HG02981 (cell line): ENCODE results near the gene CTPS1.

Source experiments
- ATAC-seq: cut with Tn5 transposase; IDR thresholded peaks from one replicate; pipeline ENCODE4 v1.9.1; 2021; ENCODE audit warnings: mild to moderate bottlenecking, moderate library complexity; ENCODE audit not compliant: unreplicated experiment

Gene CTPS1

DNA sequence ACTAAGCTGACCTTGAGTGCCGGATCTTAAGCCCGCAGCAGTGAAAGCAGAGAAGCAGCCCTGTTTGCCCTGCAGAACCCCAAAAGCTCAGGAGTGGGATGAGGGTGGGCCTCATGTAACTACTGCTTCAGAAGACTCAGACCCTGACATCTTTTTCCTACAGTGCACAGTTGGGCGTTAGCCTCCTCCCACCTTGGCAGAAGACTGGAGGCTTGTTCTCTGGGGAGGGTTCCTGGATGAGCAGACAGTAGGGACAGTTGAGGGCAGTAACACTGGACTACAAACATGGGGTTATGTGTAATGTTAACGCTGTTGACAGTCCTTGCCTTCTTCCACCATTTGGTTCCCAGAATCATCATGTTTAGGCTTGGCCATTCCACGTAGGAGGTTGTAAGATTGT, 9.6 kb downstream of the CTPS1 start:
- ATAC-seq, result no peak

- no peak for ATAC-seq
These were observed 17.6 kb downstream of the CTPS1 start for GRCh38 chr1:40997096-40997495.

- no peak for ATAC-seq
These were observed 19.2 kb downstream of the CTPS1 start for GRCh38 chr1:40998668-40999067.

DNA sequence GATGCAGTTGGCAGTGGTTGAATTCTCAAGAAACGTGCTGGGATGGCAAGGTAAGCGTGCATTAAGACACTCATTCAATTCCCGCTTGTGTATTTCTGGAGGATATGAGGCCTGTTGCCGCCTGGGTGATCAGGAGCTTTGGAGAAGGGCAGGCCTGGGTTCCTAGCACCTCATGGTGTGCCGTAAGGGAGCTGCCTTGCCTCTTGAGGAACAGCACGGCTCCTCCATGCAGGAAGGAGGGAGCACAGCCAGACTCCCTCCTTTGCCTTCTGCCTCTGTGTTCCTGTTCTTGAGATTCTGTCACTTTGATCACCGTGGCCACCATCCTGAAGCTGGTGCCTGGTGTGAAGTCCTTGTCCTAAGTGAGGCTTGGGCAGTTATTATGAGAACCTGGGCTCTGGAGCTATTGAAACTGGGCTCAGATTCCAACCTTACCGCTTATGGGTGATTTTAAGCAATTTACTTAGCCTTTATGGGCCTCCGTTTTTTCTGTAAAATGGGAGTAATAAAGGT, 23.7 kb downstream of the CTPS1 start:
- no peak for ATAC-seq

DNA sequence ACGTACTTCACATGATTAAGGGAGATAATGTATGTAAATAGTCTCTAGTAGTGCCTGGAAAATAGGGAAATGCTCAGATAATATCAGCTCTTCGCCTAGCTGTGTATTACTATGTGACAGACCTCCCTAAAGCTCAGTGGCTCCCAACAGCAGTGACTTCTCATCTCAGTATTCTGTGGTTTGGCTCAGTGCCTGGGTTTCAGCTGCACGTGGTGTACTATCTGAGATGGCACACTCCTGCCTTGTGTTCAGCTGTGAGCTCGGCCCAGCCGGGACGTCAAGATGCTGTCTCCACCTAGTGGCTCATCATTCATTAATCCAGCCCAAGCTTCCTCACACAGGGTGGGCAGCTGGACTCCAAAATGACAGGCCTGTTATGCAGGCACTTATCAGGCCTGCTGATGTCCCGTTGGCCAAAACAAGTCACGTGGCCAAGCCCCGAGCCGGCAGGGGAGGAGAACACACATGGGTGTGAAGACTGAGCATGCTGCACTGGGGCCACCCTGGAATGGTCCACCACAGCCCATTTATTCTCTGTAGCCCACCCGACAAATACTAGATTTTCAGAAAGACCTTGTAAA, 24.2 kb downstream of the CTPS1 start:
- peak; percentile 96 for ATAC-seq

GRCh38 chr1:41005876-41006275, 26.4 kb downstream of the CTPS1 start:
- no peak for ATAC-seq

GRCh38 chr1:41006942-41007865, 27.7 kb downstream of the CTPS1 start:
- ATAC-seq, result no peak

DNA sequence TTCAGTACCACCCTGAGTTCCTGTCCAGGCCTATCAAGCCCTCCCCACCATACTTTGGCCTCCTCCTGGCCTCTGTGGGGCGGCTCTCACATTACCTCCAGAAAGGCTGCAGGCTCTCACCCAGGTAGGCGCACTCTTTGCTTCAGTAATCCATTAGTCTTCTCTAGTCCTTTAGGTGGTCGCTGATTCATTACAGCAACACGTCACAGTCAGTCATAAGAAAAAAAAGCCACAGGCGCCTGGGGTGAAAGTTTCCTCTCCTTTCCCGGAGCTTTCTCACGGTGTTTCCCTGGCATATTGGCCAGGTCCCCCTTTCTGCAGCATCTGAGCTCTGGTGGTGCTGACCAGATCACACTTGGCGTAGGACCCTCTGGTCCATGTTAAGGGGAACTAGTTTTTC, 30.0 kb downstream of the CTPS1 start:
- ATAC-seq, result no peak

DNA sequence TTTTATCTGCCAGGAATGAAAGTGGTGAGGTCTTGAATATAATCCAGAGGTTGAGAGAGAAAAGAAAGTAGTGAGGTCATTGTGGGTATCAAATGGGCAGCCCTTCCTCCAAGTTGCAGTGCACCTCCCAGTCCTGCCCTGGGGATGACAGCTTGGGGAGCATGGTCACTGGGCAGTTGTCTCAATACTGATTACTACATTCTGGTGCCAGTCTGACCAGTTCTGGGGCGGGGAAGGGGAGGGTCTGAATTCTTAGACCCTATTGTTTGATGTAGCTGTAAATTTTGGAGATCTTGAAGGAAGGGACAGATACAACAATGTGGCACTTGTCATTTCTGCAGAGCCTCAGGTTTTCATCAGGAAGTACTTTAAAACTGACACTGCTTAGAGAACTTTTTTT, 30.8 kb downstream of the CTPS1 start:
- ATAC-seq, result no peak

- ATAC-seq, result no peak
These were observed 33.5 kb downstream of the CTPS1 start for GRCh38 chr1:41013024-41013423.

DNA sequence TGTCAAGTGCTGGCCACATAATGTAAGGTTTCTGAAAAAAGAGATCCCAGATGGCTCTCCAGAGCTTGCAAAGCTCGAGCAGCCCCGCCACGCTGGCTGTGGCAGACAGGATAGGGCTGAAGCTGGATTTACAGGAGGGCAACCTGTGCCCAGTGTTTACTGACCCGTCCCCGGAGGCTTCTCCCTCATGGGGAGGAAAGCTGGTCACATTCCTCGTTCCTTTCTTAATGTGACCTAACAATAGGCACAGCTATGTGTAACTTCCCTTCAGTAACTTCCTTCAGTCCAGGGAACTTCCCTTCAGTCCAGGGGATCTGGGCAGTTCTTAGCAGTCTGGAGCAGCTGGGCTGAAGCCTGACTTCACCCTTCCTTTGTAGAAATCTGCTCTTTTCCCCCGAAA, 34.3 kb downstream of the CTPS1 start:
- no peak for ATAC-seq

DNA sequence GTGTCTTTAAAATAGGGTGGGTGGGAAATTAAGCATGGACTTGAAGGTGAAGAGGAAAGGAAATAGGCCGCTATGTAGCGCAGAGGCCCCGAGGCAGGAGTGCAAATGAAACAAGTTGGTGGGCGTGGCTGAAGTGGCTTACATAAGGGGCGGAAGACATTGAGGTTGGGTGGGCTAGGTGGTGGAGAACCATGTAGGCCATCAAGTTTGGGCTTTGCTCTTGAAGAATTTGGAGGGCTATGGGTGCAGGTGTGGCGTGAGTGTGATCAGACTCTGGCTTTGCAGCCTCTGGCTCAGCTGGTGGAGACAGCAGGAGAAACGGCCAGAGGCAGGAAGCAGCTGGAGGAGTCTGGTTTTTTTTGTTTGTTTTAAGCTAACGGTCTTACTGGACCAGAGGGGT, 35.4 kb downstream of the CTPS1 start:
- no peak for ATAC-seq

DNA sequence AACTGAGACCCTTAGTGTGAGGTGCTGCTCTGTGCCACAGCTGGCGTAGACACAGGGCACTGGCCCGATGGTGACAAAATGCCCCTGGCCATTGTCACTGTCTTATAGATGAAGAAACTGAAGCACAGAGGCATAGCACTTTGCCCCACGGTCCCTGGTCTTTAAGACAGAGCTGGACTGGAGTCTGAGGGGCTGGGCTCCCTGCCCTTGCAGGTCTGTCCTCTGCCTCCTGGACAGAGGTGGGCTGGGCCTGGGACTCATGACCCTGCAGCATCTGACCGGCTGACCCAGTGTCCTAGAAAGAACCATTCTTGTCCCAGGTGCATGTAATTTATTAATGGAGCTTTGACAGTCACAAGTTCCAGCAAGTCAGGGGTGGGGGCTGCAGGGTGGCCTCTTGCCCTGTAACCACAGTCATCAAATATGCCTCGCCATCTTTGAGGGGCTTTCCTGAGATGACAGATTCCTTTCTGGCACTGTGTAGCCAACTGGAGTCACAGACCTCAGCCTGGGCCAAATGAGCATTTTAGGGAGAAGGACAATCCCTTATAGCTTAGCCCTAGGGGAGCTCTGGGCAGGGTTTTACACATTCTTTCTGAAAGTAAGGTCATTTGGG, 35.9 kb downstream of the CTPS1 start:
- no peak for ATAC-seq

DNA sequence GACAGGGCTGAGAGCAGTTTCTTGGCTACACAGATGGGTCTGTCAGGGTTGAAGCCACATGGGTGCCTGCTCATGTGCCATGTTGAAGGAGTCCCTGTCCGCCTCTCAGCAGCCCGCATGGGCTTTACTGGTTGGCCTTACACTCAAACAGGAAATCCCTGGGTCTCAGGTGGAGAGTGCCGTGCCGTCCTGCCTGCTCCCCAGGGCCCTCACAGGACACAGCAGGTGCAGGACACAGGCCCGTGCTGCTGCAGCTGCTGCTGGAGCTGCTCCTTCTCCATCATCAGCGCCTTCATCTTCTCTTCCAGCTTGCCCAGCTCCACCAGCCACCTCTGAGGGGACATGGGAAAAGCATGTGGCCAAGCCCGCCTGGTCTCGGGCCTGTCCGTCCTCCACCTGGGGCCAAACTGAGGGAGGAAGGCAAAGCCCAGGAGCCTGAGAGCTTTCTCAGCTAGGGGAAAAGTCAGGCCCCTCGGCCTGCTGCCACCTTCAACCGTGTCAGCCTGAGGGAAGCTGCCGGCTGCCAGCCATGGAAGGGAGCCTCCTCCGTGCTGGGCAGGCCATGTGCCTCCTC, 36.5 kb downstream of the CTPS1 start:
- ATAC-seq, result no peak

- ATAC-seq, result no peak
These were observed 37.9 kb downstream of the CTPS1 start for GRCh38 chr1:41017141-41018017.

GRCh38 chr1:41018018-41018410, 38.5 kb downstream of the CTPS1 start:
- ATAC-seq, result no peak

DNA sequence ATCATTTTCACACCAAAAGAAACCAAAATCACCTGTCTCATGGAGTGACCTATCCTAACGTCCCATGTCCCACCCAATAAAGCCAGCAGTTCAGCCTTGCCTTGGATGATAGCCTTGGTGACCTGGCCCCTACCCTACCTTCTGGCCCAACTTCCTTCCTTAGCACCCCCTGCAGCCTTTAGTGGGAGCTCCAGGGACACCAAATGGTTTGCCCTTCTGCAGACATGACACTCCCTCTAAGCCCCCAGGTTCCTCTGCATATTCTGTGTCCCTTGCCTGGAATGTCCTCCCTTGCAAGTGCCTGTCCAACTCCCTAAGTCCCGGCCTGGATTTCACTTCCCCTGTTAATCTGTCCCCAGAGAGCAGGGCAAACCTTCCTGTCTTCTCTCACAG, 39.9 kb downstream of the CTPS1 start:
- no peak for ATAC-seq

- ATAC-seq, result no peak
These were observed 40.6 kb downstream of the CTPS1 start for GRCh38 chr1:41020109-41020576.

GRCh38 chr1:41020654-41021053, 41.2 kb downstream of the CTPS1 start:
- ATAC-seq, result no peak

DNA sequence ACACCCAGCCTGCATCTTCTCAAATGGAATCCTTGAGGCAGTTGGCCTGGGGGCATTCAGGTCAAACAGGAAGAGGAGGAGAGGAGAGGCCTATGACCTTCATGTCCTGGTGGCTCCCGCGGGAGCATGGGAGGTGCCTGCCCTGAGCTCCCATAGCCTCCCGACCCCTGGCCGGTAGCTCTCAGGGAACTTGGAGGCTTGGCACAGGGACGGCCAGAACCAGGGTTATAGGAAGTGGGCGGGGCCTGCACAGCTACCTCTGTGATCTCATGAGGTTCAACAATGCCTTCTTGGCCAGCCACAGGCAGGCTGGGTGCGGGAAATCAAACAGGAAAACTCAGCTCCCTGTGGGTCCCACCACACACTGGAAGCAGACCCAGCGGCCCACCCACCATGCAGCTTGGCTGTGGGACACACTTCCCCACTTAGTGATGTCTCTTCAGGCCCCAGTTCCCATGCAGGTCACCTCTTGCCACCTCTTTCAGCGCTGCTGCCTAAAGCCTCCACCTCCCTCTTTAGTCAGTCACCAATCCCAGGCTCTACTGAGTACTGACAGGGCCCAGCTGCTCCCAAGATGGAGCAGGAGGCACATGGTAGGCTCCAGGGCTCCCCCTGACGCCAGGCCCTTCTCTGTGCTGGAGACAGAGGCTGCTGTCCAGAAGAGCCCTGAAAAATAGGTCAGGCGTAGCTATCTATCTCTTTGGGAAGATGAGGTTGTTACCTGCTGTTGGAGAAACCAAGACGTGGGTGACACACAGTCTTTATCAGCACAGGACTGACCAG, 42.2 kb downstream of the CTPS1 start, which contains the start of gene SLFNL1:
TSS of gene SLFNL1 (minus strand) at position 200 of the 783 bp plus-strand sequence. CDS start 1,065 bp downstream, outside the sequence.
- ATAC-seq, result no peak
